CD4-positive, alpha-beta T cell treated with Interleukin-17A for 4 hours (primary cell): Measurements from ENCODE around the gene CYP2C18.
"Not testable (repeated sequence)": the region's sequence is repeated elsewhere in the genome, so short reads cannot be mapped to it uniquely, and the experiment has no call there.

Experiments
- DNase-seq: peaks from one replicate; pipeline ENCODE4 v3.0.0-alpha.2; 2020; ENCODE audit warnings: mixed read lengths

The CYP2C18 gene

DNA sequence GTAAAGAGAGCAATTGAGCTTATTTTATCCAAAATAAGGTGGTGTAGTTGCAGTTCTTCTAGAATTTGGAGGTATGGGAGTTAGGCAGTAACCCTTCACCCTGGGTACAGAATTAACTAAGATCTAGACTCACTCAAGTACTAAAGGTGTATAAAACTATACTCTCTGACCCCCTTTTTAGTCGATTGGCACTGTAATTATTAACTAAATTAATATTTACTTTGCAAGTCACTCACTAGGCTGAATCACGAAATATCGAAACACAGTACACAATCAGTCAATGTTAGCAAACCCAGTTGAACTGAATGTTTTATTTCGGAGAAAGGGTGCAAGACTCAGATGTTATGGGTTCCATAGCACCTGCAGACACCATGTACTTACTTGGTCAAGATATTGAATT is 64.3 kb downstream of the CYP2C18 start:
- no peak for DNase-seq

DNA sequence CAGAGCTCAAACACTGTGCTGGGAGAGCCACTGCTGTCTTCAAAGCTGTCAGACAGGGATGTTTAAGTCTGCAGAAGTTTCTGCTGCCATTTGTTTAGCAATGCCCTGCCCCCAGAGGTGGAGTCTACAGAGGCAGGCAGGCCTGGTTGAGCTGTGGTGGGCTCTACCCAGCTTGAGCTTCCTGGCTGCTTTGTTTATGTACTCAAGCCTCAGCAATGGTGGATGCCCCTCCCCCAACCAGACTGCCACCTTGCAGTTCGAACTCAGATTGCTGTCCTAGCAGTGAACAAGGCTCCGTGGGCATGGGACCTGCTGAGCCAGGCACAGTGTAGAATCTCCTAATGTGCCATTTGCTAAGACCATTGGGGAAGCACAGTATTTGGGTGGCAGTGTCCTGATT is 74.4 kb downstream of the CYP2C18 start:
- no peak for DNase-seq

- no peak for DNase-seq
Observed at GRCh38 chr10:94760586-94761178, 77.2 kb downstream of the CYP2C18 start.

DNA sequence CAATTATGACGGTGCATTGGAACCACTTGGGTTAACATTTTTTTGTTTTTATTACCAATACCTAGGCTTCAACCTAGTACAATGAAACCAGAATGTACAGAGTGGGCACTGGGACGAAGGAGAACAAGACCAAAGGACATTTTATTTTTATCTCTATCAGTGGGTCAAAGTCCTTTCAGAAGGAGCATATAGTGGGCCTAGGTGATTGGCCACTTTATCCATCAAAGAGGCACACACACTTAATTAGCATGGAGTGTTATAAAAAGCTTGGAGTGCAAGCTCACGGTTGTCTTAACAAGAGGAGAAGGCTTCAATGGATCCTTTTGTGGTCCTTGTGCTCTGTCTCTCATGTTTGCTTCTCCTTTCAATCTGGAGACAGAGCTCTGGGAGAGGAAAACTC is 78.9 kb downstream of the CYP2C18 start, which contains the start of gene CYP2C19:
CYP2C19 (plus strand) TSS at position 289 of the 400 bp plus-strand sequence; CDS start at position 314, 25 bp downstream.
- no peak for DNase-seq

- DNase-seq, result not testable (repeated sequence)
Observed at GRCh38 chr10:94775425-94775824, 91.9 kb downstream of the CYP2C18 start.

DNA sequence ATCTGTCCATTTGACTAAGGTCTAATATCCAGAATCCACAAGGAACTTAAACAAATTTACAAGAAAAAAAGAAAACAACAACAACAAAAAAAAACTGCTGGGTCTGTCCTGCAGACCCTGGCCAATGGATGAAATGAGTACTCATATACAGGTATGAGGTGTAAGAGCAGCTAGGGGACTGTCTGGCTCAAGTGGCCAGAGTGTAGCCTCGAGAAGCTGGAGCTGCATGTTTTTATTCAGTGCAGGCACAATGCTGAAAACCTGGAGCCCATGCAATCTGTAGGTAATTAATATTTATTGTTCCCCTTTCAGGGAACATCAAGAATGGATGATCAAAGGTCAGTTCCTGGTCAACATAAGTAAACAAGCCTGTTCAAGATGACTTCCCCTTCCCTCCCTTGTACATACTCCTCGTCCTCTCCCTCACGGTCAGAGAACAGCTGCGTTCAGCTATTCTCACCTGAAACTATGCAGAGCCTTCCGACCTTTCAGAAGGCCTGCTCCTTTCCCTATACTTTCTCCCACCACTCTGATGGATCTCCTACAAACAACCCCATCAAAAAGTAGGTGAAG is 94.4 kb downstream of the CYP2C18 start:
- no peak for DNase-seq

DNA sequence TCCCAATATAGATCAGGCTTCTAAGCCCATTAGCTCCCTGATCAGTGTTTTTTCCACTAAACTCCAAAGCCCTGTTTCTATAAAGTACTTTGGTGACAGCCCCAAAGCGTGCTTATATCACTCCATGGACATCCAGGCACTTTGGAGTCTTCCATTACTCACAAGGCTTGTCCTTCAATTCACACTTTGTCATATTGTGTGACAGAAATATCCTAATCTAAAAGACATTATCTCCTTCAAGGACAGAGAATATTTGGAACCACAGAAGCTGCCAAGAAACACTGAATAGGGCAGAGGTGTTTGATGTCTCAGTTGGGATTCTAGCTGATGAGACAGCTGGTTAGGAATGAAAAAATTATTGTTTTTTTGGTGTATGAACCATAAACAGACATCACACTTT is 97.3 kb downstream of the CYP2C18 start:
- DNase-seq, result no peak

DNA sequence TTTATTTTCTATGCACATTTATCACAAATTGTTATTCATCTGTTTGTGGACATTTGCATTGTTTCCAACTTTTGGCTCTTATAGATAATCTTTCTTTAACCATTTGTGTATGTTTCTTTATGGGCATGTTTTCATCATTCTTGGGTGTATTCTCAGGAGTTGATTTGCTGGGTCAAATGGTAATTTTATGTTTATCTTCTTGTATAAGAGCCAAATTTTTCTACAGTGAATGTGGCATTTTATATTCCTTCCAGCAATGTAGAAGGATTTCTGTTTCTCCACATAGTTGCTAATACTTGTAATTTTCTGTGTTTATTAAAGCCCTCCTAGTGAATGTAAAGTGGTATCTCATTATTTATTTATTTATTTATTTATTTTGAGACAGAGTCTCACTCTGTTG is 100.7 kb downstream of the CYP2C18 start:
- DNase-seq, result no peak

GRCh38 chr10:94785211-94785610 is 101.7 kb downstream of the CYP2C18 start:
- no peak for DNase-seq
